ENCODE results near the gene APOBR.
"Not testable (repeated sequence)": the region's sequence is repeated elsewhere in the genome, so short reads cannot be mapped to it uniquely, and the experiment has no call there.

Gene APOBR

DNA sequence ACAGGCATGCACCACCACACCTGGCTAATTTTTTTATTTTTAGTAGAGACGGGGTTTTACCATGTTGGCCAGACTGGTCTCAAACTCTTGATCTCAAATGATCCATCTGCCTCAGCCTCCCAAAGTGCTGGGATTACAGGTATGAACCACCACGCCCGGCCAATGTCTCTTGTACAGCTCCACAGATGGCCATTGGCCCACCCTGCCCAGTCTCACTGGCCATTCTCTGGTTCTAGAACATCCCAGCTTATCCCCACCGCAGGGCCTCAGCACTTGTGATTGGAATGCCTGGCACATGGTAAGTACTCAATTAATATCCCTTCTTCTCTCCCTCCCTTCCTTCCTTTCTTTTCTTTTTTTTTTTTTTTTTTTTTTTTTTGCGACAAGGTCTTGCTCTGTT is 11.1 kb upstream of the APOBR start:
- H2AK5ac ChIP-seq (ENCODE audit: low read length, severe bottlenecking); H3K9me3 ChIP-seq (ENCODE audit: control insufficient read depth, low read length); H2BK5ac ChIP-seq (ENCODE audit: low read depth, low read length, poor library complexity, severe bottlenecking); H4K8ac ChIP-seq (ENCODE audit: low read length); H3K4me1 ChIP-seq (ENCODE audit: control insufficient read depth, insufficient read depth, low read depth, low read length); H3K79me1 ChIP-seq (replicated peaks; ENCODE audit: low read length, poor library complexity, severe bottlenecking); H3K9ac ChIP-seq (ENCODE audit: low read length); H2BK120ac ChIP-seq (ENCODE audit: low read depth, low read length); H3K14ac ChIP-seq (ENCODE audit: low read length in 2 of 2); H3K4ac ChIP-seq (ENCODE audit: low read depth in 1 of 2, low read length in 2 of 2); H3K27ac ChIP-seq (ENCODE audit: low read length, poor library complexity, severe bottlenecking); DNase-seq; H3K18ac ChIP-seq (ENCODE audit: low read depth in 1 of 2, low read length in 2 of 2); H4K91ac ChIP-seq (ENCODE audit: low read length); H3K4me2 ChIP-seq (ENCODE audit: low read length, poor library complexity, severe bottlenecking); H3K27me3 ChIP-seq (ENCODE audit: control insufficient read depth in 1 of 2, insufficient read depth in 1 of 2, low read length in 2 of 2); H2BK15ac ChIP-seq (ENCODE audit: low read depth, poor library complexity, severe bottlenecking); H3K4me3 ChIP-seq (ENCODE audit: insufficient read depth in 1 of 2, low read depth in 1 of 2, low read length in 2 of 2); H2BK12ac ChIP-seq (ENCODE audit: low read length in 2 of 2); H3K23ac ChIP-seq (ENCODE audit: low read length in 2 of 2); H2AFZ ChIP-seq (ENCODE audit: low read depth, low read length): not testable (repeated sequence)
- H3K36me3 ChIP-seq (ENCODE audit: control insufficient read depth in 1 of 2, insufficient read depth in 2 of 2, low read depth in 1 of 2, low read length in 2 of 2): peaks cover 45 to 72% of the 10 kb centered on the region in 2 experiments
- WGBS: 97% methylated on average over 5 of the region's 5 CpGs

GRCh38 chr16:28486266-28486665 is 8.2 kb upstream of the APOBR start:
- H4K8ac ChIP-seq (ENCODE audit: low read length): no peak overlapping the region
- H2BK15ac ChIP-seq (ENCODE audit: low read depth, poor library complexity, severe bottlenecking): no peak overlapping the region
- H3K18ac ChIP-seq (ENCODE audit: low read depth in 1 of 2, low read length in 2 of 2): no peak overlapping the region
- H3K27ac ChIP-seq (ENCODE audit: low read length, poor library complexity, severe bottlenecking): no peak overlapping the region
- H3K4me3 ChIP-seq (ENCODE audit: insufficient read depth in 1 of 2, low read depth in 1 of 2, low read length in 2 of 2): no peak overlapping the region
- no peaks in the 10 kb centered on the region for H3K27me3 ChIP-seq (ENCODE audit: control insufficient read depth in 1 of 2, insufficient read depth in 1 of 2, low read length in 2 of 2)
- no peaks in the 10 kb centered on the region for H3K4me1 ChIP-seq (ENCODE audit: control insufficient read depth, insufficient read depth, low read depth, low read length)
- no peaks in the 10 kb centered on the region for H3K9me3 ChIP-seq (ENCODE audit: control insufficient read depth, low read length)
- H3K79me1 ChIP-seq (replicated peaks; ENCODE audit: low read length, poor library complexity, severe bottlenecking): peaks cover 9% of the 10 kb centered on the region
- H2AK5ac ChIP-seq (ENCODE audit: low read length, severe bottlenecking): no peak overlapping the region
- no peak overlapping the region for H3K14ac ChIP-seq (ENCODE audit: low read length in 2 of 2)
- no peak overlapping the region for H2AFZ ChIP-seq (ENCODE audit: low read depth, low read length)
- H3K4ac ChIP-seq (ENCODE audit: low read depth in 1 of 2, low read length in 2 of 2): no peak overlapping the region
- no peak overlapping the region for H2BK12ac ChIP-seq (ENCODE audit: low read length in 2 of 2)
- no peak overlapping the region for H3K23ac ChIP-seq (ENCODE audit: low read length in 2 of 2)
- H3K9ac ChIP-seq (ENCODE audit: low read length): no peak overlapping the region
- 97% methylated on average over 3 of the region's 5 CpGs for WGBS
- H3K4me2 ChIP-seq (ENCODE audit: low read length, poor library complexity, severe bottlenecking): no peak overlapping the region
- DNase-seq: no peak
- H3K36me3 ChIP-seq (ENCODE audit: control insufficient read depth in 1 of 2, insufficient read depth in 2 of 2, low read depth in 1 of 2, low read length in 2 of 2): peaks cover 39 to 55% of the 10 kb centered on the region in 2 experiments
- H2BK120ac ChIP-seq (ENCODE audit: low read depth, low read length): no peak overlapping the region
- H4K91ac ChIP-seq (ENCODE audit: low read length): no peak overlapping the region
- H2BK5ac ChIP-seq (ENCODE audit: low read depth, low read length, poor library complexity, severe bottlenecking): no peak overlapping the region

- Histone ChIP-seq H2BK15ac (ENCODE audit: low read depth, poor library complexity, severe bottlenecking) (peak overlapping the region; percentile 79), H3K4me2 (ENCODE audit: low read length, poor library complexity, severe bottlenecking) (peak overlapping the region; percentile 92), H3K4ac (ENCODE audit: low read depth in 1 of 2, low read length in 2 of 2) (peak overlapping the region; percentile 75 to 86), H2BK5ac (ENCODE audit: low read depth, low read length, poor library complexity, severe bottlenecking) (peak overlapping the region; percentile 32), H3K14ac (ENCODE audit: low read length in 2 of 2) (peak overlapping the region in 1 of 2 experiments; percentile 89), H3K4me1 (ENCODE audit: control insufficient read depth, insufficient read depth, low read depth, low read length) (no peaks in the 10 kb centered on the region), H2BK12ac (ENCODE audit: low read length in 2 of 2) (peak overlapping the region in 1 of 2 experiments; percentile 74), H2AFZ (ENCODE audit: low read depth, low read length) (peak overlapping the region; percentile 99), H4K91ac (ENCODE audit: low read length) (peak overlapping the region; percentile 84), H3K9me3 (ENCODE audit: control insufficient read depth, low read length) (no peaks in the 10 kb centered on the region), H3K23ac (ENCODE audit: low read length in 2 of 2) (peak overlapping the region in 1 of 2 experiments; percentile 95), H3K4me3 (ENCODE audit: insufficient read depth in 1 of 2, low read depth in 1 of 2, low read length in 2 of 2) (peak overlapping the region; percentile 96 to 100), H2BK120ac (ENCODE audit: low read depth, low read length) (no peak overlapping the region), H3K36me3 (ENCODE audit: control insufficient read depth in 1 of 2, insufficient read depth in 2 of 2, low read depth in 1 of 2, low read length in 2 of 2) (peaks cover 19 to 24% of the 10 kb centered on the region in 2 experiments), H4K8ac (ENCODE audit: low read length) (peak overlapping the region; percentile 86), H2AK5ac (ENCODE audit: low read length, severe bottlenecking) (no peak overlapping the region), H3K27ac (ENCODE audit: low read length, poor library complexity, severe bottlenecking) (peak overlapping the region; percentile 10), H3K9ac (ENCODE audit: low read length) (peak overlapping the region; percentile 95), H3K79me1 (replicated peaks; ENCODE audit: low read length, poor library complexity, severe bottlenecking) (peaks cover 12% of the 10 kb centered on the region), H3K27me3 (ENCODE audit: control insufficient read depth in 1 of 2, insufficient read depth in 1 of 2, low read length in 2 of 2) (peaks cover 0 to 3% of the 10 kb centered on the region in 2 experiments), H3K18ac (ENCODE audit: low read depth in 1 of 2, low read length in 2 of 2) (peak overlapping the region; percentile 86 to 96)
- peak; percentile 32 for DNase-seq
- under 1% methylated on average over 38 of the region's 42 CpGs for WGBS
Observed at GRCh38 chr16:28491230-28491969, 3.0 kb upstream of the APOBR start.

- H2BK12ac ChIP-seq (ENCODE audit: low read length in 2 of 2): peak within 1 kb of the TSS in 1 of 2 experiments; percentile 74
- peak within 1 kb of the TSS; percentile 75 to 86 for H3K4ac ChIP-seq (ENCODE audit: low read depth in 1 of 2, low read length in 2 of 2)
- under 1% methylated on average over 19 of the region's 21 CpGs for WGBS
- peak within 1 kb of the TSS; percentile 99 for H2BK5ac ChIP-seq (ENCODE audit: low read depth, low read length, poor library complexity, severe bottlenecking)
- H3K9me3 ChIP-seq (ENCODE audit: control insufficient read depth, low read length): no peaks in the 10 kb centered on the region
- peak within 1 kb of the TSS; percentile 86 for H4K8ac ChIP-seq (ENCODE audit: low read length)
- peak within 1 kb of the TSS; percentile 84 for H4K91ac ChIP-seq (ENCODE audit: low read length)
- H2BK15ac ChIP-seq (ENCODE audit: low read depth, poor library complexity, severe bottlenecking): peak within 1 kb of the TSS; percentile 79
- peak within 1 kb of the TSS; percentile 95 for H3K9ac ChIP-seq (ENCODE audit: low read length)
- peak within 1 kb of the TSS; percentile 98 for H3K27ac ChIP-seq (ENCODE audit: low read length, poor library complexity, severe bottlenecking)
- H3K4me2 ChIP-seq (ENCODE audit: low read length, poor library complexity, severe bottlenecking): peak within 1 kb of the TSS; percentile 92
- H2AK5ac ChIP-seq (ENCODE audit: low read length, severe bottlenecking): no peak within 1 kb of the TSS
- DNase-seq: peak; percentile 96
- peak within 1 kb of the TSS; percentile 96 to 100 for H3K4me3 ChIP-seq (ENCODE audit: insufficient read depth in 1 of 2, low read depth in 1 of 2, low read length in 2 of 2)
- peak within 1 kb of the TSS in 1 of 2 experiments; percentile 95 for H3K23ac ChIP-seq (ENCODE audit: low read length in 2 of 2)
- H2AFZ ChIP-seq (ENCODE audit: low read depth, low read length): peak within 1 kb of the TSS; percentile 99
- peaks cover 0 to 3% of the 10 kb centered on the region in 2 experiments for H3K27me3 ChIP-seq (ENCODE audit: control insufficient read depth in 1 of 2, insufficient read depth in 1 of 2, low read length in 2 of 2)
- H3K79me1 ChIP-seq (replicated peaks; ENCODE audit: low read length, poor library complexity, severe bottlenecking): peaks cover 12% of the 10 kb centered on the region
- H3K18ac ChIP-seq (ENCODE audit: low read depth in 1 of 2, low read length in 2 of 2): peak within 1 kb of the TSS; percentile 86 to 96
- H3K36me3 ChIP-seq (ENCODE audit: control insufficient read depth in 1 of 2, insufficient read depth in 2 of 2, low read depth in 1 of 2, low read length in 2 of 2): peaks cover 16 to 21% of the 10 kb centered on the region in 2 experiments
- H3K4me1 ChIP-seq (ENCODE audit: control insufficient read depth, insufficient read depth, low read depth, low read length): no peaks in the 10 kb centered on the region
- H3K14ac ChIP-seq (ENCODE audit: low read length in 2 of 2): peak within 1 kb of the TSS in 1 of 2 experiments; percentile 89
- H2BK120ac ChIP-seq (ENCODE audit: low read depth, low read length): peak within 1 kb of the TSS; percentile 88
Observed at GRCh38 chr16:28491970-28492474, 2.4 kb upstream of the APOBR start, which contains the start of gene CLN3. TSS of gene CLN3 (minus strand) at chr16:28492074. CDS start at chr16:28491759, 315 bp downstream.
